ENCODE measurements around the gene PRICKLE2.

GRCh38 chr3:64218746-64219145 is 6.5 kb downstream of the PRICKLE2 start:
- TF ChIP-seq POLR2A (IDR thresholded peaks at IDR 0.05; ENCODE audit: low read depth, low read length): no peak
- no peak for TF ChIP-seq POLR2AphosphoS5 (IDR thresholded peaks at IDR 0.05; ENCODE audit: low read depth, low read length)
- TF ChIP-seq TAF1 (IDR thresholded peaks at IDR 0.05; ENCODE audit: low read depth, low read length): no peak
- no peak for TF ChIP-seq PAX5 (IDR thresholded peaks at IDR 0.05; ENCODE audit: insufficient read depth, low read length, severe bottlenecking)

Measured in GM12891 (cell line).